HG03558 (cell line): ENCODE results near the gene WDR20.

ENCODE experiments used
- ATAC-seq: cut with Tn5 transposase; IDR thresholded peaks from one replicate; pipeline ENCODE4 v1.9.1; 2021; ENCODE audit warnings: moderate number of reproducible peaks; ENCODE audit not compliant: unreplicated experiment; ENCODE audit errors: extremely low read depth

The WDR20 gene

DNA sequence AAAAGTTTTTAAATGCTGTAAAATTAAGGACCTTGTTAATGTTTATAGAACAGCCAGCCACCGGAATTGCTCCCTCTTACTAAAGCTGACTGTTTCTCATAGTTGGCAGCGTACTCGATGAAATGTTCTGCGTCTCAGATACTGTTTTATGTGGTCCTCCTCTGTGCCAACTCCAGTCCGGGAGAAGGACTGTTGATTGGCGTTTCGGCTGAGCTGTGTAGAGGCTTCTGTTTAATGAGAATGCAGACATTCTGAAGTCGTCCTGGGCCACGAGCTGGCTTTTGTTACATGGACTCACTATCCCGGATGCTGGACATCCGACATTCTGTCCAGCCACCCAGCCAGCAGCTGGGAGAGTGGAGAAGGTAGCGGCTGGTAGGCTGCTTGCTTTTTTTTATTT, 75.4 kb downstream of the WDR20 start:
- no peak for ATAC-seq

DNA sequence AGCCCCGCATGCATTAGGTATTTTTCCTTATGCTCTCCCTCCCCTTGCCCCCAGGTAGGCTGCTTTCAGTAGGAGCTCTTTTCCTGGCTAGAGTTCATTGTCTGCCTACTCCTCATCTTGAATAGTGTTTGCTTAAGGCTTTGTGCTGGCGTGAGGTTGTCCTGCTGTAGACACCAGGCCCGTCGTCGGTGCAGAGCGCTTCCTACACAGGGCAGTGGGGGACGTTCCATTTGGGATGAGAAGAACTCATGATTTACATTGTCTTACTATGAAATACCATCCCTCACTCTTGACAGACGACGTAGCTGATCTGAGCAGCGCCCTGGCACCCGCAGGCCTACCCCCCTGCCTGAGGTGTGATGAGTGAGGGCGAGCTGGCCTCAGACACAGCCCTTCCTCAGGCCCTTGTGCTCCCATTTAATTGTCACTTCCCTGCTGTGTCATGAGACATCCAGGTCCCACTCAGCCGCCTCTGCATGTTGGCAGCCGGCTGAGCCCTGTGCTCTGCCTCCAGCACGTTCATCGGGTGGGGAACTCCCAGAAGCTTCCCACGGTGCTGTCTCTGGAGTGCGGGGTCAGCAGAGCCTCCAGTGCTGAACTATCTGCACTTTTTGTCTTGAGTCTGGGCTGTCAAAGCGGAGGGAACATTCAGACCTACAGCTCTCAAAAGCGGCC, 76.0 kb downstream of the WDR20 start:
- ATAC-seq: no peak

DNA sequence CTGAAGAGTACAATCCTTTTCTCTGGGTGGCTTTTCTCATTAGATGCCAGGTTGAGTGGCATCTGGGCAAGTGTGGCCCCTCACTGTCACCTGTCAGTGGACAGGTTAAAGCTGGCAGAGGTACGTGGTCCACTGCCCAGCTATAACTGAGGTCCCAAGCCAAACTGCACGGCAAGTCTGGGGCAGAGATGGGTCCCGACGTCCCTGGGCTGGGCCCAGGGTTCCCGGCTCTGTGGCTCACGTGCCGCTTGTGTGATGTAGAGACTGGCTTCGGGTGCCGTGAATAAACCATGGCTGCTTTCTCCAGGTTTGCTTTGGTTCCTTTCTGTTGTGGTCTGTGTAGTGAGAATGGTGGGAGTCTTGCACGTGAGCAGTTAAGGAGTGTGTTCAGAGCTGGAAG, 77.7 kb downstream of the WDR20 start:
- no peak for ATAC-seq

DNA sequence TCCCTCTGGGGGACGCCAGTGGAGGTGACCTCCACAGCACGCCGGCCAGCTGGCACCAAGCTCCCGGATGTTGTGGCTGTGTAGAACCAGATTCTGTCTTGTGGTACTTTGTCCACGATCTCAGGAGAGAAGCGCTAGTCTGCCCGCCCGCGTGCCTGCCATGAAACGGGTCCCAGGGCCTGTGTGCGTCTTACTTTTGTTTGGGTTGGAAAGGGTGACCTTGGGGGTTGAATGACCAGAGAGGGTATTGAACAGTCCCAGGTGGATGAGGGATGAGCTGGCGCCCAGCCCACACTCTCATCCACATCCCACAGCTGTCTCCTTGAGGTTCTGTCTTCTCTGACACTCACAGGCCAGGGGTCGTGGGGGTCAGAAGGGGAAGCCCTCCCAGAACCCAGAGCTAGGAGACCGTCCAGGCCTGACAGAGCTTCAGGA, 78.3 kb downstream of the WDR20 start:
- ATAC-seq: no peak

DNA sequence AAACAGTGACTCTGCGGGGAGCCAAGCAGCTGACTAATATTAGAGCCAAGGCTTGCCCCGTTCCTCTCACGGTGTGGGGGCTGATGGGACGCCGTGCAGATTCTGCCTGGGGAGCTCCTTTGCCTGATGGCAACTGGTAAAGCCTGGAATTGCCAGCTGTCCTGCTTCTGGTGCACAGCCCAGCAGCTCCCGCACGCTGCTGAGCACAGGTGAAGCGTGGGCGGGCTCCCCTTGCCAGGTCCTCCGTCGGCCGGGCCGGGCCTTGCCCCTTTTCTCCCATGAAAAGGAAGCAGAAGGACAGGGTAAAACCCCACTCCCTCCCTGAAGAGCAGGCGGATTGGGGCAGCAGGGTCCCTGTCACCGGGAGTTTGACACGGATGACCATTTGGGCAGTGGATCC, 79.0 kb downstream of the WDR20 start:
- no peak for ATAC-seq

DNA sequence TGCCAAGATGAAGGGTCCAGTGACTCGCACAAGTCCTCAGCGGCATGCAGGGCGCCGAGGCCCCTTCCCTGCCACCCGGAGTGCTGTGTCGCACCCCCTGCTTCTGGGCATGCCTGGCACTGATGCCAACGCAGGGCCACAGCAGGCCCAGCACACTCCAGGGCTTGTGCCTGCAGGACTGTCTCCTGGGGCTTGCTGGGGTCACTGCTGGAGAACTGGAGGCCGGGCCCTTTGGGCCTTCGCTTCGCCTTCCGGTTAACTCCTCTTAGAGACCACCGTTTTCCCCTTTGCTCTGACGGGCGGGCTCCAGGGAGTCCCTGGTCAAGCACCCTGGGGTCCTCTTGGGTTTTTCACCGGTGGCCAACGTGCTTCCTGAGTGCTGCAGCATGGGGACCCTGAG, 79.6 kb downstream of the WDR20 start:
- ATAC-seq: no peak

DNA sequence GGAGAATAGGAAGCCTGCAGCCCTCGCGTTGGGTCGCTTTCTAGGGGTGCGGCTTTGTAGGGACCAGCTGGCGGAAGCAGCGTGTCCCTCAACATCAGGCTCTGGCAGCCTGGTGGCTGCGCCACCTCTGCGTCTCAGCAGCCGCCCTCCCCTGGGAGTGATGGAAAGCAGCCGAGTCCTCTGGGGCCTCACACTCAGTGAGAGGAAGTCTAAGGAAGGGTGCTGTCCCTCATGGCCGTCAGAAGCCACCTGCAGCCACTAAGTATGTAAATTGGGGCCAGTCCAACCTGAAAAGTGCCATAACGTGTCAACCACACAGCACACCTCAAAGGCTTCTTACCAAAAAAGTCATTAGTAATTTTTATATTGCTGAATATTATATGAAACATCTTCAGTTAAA, 80.3 kb downstream of the WDR20 start:
- ATAC-seq: peak; percentile 90

DNA sequence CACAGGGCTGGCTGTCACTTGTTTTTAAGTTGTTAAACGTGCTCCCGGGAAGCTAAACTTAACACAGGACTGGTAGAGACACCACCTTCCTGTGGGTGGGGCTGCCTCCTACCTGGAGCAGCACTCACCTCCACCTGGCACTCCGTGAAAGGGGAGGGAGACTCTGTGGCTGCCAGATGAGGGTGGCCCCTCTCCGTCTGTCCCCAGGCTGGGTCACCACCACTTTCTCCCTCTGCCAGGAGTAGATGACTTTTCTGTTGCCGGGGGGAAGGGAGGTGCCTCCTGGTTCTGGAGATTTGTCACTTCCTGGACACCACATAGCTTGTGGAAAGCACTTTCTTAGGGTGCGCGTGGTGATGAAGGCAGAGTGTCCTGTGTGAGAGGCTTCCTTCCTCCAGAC, 81.3 kb downstream of the WDR20 start:
- no peak for ATAC-seq

DNA sequence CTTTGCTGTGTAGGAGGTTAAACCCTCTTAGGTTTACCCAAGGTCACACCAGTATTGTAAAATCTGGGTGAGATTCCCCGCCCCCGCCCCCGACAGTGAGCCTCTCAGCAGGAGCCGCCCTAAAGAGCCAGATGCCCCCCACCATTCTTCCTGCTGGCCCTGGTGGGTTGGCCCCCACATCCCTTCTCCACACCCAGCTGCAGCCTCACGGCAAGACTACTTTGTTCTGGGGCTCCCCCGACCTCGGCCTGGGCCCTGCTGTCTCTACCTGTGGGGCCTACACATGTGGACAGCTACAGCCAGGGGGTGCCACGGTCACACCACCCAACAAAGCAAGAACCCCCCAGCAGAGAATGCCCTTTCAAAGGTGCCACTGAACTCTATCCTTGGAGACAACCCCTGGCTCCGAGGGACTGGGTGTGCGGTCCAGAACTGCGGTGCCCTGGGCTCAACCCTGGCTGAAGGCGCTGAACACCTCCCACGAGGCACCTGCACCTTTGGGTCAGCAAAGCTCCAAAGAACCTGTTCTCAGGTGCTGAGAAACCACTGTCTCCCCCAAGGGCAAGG, 82.4 kb downstream of the WDR20 start:
- ATAC-seq: no peak

DNA sequence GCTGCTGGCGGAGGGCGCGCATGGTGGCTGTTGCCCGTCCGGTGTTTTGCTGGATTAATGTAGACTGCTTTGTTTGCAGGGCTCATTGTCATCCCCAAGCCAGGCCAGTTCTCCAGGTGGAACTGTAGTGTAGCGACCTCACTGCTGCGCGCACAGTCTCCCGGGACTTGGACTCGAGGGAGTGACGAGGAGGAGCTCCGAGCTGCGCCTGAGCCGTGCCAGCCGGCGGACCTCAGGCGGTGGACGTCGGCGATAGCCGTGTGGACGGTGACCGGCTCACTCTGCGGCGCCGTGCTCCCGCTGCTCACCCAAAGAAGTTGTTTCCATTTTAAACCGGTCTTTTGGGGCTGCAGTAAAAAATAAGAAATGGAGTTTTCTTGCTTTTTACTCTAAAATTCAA, 83.1 kb downstream of the WDR20 start:
- ATAC-seq: no peak

DNA sequence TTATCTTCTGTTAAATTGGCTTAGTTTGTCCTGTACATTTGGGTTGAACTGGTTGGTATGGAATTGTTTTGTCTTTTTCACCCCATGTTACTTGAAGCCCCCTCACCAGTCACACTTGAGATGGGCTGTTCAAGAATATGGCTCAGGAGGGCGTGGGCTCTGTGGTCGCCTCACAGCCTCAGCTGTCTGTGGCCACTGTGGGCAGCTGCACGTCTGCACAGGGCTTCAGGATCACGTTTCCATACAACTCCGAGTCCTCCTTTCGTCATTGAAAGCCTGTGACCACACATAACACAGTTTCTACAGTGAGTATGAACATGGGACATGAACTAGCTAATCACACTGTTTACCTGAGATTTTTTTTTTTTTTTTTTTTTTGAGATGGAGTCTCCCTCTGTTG, 84.0 kb downstream of the WDR20 start:
- ATAC-seq: no peak

DNA sequence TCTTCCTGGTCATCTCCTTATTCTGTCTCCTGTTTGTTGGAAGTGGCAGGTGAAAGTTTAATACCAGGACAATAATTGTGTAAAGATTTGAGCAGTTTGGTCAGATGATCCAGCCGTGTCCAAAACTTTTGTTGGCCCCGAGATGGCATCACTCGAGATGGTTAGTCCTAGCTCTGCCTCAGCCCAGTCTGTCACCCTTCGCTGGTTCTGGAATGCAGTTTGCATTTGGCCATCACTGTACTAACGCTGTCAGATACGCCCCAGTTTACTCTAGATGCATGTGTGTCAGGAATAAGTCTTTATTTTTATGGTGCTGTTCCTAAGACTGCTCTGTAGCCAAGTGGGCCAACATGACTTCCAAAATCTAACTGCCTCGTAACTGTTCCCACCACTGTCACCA, 85.7 kb downstream of the WDR20 start:
- ATAC-seq: no peak

DNA sequence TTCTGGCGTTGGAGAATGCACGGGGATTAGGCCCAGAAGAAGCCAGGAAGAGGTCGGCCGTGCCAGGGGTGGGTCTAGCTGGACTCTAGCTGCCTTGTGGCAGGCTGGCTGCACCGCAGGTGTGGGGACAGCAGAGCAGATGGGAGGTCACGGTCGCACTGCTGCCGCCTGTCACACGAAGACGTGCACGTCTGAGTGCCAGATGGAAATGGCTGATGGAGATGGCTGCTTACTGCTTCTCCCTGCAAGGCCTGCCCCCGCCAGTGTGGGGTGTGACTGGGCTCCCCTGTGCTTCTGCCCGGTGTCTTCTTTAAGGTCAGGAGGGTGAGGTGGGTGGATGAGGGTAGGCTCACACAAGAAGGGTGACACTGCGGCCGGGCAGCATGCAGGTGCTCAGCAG, 86.2 kb downstream of the WDR20 start:
- ATAC-seq: no peak

DNA sequence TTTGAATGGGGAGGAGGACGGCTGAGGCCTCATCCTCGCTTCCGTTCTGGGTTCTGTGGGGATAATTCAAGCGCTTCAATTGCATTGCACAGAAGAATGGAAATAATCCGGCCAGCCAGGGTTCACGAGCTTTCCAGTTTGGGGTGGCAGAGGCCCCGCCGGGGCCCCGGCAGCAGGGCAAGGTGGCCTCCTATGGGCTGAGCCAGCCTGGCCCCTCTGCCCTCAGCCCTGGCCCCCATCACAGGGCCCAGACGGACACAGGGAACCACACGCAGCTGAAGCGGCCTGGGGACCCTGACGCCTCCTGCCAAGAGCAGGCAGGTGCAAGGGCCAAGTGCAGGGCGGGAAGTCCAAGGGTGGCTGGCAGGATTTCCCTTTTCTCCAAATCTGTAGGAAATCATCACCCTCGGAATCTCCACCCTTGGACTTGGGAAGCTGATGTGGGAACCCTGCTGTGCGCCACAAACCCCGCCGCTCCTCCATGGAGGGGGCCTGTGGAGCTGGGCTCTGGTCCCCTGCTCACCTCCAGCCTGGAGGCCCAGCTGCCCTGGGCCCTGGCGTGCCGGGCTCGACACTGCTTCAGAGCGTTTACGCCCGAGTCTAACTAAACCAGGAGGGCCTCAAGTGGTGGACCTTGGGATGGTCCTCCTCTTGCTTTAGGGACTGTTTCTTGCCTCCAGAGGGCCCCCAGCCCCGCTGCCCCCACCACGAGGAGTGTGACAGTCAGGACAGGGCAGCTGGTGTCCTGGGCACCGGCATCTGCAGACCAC, 86.8 kb downstream of the WDR20 start:
- ATAC-seq: no peak

DNA sequence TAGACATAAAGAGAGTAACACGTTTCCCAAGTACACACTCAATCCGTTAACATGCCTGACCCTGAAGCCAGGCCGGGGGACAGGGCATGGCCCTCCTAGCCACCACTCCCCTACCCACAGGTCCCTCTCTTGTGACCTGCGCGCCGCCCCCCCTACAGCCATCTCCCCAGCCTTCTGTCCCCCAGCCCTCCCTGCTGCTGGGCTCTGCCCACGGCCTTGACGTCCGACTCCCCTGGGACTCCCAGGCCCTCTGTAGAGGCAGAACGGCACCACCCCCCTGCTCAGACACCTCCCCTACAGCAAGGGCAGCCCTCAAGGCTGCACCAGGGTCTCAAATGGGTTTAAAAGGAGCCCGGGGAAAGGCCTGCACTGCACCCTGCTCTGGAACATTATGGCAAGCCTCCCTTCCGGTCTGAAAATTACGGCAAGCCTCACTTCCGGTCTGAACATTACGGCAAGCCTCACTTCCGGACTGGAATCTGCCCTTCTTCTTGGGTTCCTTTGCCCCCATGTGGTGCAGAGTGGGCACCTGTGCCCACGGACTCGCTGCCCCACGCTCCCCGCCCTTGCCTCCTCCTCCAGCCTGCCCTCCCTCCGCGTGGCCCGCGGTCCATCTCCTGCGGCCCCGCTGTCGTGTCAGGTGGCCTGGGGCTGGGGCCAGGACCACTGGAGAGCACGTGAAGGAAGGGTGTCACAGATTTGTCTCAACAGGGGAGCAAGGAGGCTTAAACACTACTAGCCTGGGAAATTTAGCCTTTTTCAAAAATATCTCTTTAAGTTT, 87.7 kb downstream of the WDR20 start:
- no peak for ATAC-seq

DNA sequence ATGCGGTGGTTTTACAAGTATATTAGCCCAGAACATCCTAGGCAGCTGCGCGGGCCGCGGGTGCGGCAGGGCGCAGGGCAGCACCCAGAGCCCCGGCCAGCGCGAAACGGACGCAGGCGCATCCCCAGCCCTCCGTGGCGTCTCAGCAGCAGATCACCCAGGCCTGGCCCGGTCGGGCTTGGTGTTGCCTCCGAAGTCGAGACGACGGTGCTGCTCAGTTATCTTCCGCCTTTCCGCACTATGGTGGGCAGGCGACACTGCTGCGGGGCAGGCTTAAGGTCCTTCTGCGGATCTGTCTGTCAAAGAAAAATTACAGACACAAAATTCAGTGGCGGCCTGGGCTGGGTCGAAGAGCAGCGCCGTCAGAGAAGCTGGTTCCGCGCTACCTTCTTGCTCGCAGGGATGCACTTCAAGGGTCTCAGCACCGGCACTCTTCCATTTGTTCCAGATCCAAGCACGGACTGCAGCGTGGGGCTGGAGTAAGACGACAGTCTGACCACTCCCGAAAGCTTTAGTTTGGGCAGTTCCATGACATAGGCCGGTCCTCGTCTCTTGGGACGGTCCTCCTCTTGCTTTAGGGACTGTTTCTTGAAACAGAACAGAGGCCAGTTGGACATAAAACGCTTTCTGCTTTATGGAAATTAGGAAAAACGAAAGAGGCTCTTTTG, 89.5 kb downstream of the WDR20 start:
- no peak for ATAC-seq

DNA sequence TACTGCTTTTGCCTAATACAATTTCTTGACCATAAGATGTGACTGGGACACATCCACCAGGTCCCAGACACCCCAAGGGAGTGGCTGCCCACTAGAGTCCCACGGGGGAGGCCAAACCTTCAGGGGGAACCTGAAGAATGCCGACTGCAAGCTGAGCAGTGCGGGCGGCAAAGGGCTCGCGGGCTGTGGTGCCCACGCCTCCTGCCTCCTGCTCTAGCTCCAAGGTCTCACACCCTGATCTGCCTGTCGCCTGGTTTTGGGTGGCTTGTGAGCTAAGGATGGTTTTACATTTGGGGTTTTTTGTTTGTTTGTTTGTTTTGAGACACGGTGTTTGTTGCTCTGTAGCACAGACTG, 90.0 kb downstream of the WDR20 start:
- ATAC-seq: no peak

DNA sequence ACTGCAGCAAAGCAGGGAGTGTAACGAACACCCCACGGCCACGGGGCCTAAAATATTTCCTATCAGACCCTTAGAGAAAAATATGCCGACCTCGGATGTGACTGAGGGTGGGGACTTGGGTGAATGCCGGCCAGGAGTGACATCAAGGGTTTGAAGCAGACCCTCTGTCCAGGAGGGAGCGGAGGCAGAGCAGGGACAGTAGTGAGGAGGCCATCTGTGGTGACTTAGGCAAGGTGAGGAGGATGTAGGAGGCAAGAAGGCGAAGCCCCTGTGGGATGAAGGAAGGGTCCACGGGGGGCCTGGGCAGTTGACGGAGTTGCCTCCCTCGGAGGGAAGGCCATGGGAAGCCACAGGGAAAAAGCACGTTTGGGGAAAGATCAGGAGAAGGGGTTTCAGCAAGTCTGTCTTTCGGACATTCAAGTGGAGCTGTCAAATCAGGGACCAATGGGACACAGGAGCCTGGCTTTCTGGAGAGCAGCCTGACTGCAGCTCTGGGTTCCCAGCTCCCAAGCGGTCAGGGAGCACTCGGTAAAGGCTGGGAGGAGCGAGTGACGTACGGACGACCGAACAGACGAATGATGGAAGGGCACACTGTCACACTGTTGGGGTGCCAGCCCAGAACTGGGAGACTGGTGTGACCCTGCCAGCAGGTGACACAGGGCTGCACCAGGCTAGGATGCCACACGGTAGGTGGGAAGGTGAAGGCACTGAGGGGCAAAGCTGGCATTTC, 90.9 kb downstream of the WDR20 start:
- no peak for ATAC-seq

DNA sequence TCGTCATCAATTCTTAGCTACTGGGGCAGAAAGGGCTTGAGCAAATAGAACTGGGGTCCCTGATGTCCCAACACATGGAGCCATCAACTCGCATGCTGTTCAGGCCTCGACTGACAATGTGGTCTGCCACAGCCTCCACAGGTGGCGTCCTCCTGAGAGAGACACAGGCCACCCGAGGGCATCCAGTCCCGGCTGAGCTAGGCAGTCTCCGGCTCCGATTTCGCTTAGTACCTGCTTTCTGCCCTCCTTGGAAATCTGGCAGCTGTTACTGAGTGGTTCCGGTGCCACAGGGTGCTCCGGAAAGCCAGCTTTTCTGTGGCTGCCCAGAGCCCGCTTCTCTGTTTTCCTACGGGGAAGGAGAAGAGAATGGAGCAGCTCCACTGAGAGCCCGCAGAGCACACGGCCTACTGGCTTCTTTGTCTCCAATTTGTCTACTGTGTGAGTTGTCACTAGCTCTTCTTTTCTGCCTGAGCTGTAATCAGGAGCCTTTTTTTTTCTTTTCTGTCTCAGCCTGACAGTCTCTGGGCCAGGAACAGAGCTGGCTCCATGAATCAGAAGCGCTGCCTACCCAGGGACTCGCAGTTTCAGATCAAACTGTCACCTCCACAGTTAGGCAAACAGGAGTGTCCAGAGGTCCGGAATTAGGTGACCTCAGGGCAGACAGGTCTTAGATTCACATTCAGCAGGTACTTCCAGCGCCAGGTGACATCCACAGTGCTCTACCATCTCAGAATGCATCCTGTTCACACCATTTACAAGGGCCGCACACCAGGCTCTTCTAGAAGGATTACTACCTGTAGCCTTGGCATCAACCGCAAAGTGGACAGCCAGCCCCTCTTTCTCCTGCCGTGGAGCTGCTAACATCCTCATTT, 92.0 kb downstream of the WDR20 start:
- no peak for ATAC-seq
